GM13977 (cell line): ENCODE data around the gene RAB11FIP3.

Experiments
- DNase-seq: peaks from one replicate; pipeline ENCODE4 v3.0.0; 2012; ENCODE audit warnings: low spot score
- in situ Hi-C: fragments of 300-500 bp; cut with MboI; formaldehyde crosslinking; loops from one replicate; pipeline ENCODE4 v1.12.0; 2022; ENCODE audit warnings: low sequenced_read_pairs, low pct_unique_long_range_greater_than_20kb, mixed read lengths, inconsistent platforms; ENCODE audit not compliant: unreplicated experiment
- TF ChIP-seq, protein P1 (sequence below): IDR thresholded peaks from 2 replicates; pipeline ENCODE4 v1.5.1; 2012; ENCODE audit warnings: mild to moderate bottlenecking, control low read depth; ENCODE audit not compliant: insufficient read depth; ENCODE audit errors: extremely low read depth, missing control alignments

The RAB11FIP3 gene

DNA sequence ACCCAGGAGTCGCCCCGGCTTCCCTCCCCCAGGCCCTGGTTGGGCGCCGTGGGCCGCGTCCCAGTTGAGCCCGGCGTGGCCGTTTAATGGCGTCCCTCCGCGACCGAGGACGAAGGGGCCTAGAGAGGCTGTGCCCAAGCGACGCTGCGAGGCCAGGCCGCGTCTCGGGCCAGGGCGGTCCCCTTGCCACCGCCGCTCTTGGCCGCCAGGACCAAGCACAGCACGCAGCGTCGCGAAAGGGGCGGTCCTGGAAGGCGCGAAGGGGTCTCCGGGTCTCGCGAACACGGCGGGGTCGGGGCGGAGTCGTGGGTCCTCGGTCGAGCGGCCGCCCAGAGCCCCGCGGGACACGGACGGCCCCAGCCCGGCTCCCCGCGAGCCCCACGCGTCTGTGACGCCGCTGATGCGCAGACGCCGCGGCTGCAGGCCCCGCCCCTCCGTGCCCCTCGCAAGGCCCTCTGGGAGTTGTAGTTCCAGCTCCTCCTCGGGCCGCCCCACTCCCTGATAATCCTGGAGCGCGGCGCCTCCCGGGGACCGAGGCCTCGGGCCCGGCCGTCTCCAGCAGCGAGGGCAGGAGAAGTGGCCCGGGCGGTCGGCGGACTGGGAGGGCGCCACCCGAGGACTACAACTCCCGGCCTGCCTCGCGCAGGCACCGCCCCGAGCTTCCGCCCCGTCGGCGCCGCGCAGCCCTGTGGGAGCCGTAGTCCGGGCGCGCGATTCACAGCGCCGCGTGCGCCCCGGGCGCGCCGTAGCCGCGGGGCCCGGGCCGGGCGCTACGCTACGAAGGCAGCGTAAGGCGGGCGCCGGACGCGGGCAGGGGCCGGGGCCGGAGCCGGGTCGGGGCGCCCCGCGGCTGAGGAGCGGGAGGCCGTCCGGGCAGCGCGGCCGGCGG, 101.8 kb downstream of the RAB11FIP3 start, which contains the start of gene CAPN15:
CAPN15 (plus strand) TSS at position 698 of the 889 bp plus-strand sequence. CDS start 19,127 bp downstream, outside the sequence.
- peak; percentile 95 for DNase-seq
- TF ChIP-seq, protein P1, sequence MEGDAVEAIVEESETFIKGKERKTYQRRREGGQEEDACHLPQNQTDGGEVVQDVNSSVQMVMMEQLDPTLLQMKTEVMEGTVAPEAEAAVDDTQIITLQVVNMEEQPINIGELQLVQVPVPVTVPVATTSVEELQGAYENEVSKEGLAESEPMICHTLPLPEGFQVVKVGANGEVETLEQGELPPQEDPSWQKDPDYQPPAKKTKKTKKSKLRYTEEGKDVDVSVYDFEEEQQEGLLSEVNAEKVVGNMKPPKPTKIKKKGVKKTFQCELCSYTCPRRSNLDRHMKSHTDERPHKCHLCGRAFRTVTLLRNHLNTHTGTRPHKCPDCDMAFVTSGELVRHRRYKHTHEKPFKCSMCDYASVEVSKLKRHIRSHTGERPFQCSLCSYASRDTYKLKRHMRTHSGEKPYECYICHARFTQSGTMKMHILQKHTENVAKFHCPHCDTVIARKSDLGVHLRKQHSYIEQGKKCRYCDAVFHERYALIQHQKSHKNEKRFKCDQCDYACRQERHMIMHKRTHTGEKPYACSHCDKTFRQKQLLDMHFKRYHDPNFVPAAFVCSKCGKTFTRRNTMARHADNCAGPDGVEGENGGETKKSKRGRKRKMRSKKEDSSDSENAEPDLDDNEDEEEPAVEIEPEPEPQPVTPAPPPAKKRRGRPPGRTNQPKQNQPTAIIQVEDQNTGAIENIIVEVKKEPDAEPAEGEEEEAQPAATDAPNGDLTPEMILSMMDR, result no peak
- in situ Hi-C loops, result no loop called here

DNA sequence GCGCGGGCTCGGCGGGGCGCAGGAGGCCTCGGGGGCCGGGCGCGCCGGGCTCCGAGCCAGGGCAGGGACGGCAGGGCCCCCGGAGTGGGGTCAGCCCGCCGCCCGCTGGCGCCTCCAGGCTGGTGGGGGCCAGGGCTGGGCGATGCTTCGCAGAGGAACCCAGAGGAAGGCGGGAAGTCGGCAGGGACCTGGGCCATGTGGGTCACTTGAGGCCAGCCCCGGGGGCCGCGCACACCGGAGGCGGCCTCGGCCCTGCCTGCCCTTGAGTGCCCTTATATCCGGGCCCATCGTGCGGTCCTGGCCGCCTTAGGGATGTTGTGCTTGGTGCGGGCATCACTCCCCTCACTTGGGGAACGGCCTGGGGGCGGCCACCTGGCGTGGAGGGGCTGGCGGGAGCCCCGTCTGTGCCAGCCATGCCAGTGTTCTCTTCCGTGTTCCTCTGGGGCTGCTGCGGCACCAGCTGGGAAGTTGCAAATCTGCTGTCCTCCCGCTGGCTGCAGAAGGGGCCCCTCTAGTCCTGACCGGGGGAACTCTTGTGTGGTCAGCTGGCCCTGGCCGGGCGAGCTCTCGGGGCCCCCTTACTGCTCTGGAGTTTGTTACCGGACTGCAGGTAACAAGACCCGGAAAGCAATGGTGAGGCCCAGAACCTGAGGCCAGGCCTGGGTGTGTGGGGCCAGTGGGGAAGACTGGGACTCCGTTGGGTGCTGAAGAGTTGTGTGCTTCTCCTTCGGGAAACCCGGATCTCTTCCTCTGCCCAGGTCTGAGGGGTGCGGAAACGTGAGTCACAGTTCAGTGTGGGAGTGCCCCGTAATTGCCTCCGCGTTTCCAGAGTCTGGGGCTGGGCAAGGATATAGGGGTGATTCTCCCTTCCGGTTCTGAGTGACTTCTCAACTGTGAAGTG, 102.9 kb downstream of the RAB11FIP3 start:
- no peak for DNase-seq
- TF ChIP-seq, protein P1, result peak; percentile 11
- in situ Hi-C loops, result no loop called here

DNA sequence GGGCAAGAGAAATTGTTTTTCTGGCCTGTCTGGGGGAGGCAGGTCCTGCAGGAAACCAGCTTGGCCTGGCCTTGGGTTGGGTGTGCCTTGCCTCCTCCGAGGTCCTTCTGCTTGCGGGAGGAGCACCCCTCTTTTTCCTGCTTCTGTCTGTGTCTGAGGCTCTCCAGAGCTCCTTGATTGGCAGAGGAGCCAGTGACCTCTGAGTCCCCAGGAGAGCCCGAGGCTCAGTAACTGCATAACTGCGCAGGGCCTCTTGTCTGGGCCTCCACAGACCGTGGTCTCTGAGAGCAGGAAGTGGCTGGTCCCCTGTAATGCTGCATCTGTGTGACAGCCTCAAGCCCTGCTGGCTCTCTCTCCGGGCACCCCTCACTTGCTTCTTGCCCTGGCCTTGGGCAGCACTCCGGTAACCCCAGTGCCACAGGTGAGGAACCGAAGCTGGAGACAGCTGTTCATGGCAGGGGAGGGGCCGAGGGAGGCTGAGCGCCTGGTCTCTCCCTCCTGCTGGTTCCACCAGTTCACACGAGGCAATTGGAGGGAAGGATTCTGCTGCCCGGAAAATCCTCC, 103.6 kb downstream of the RAB11FIP3 start:
- no peak for DNase-seq
- in situ Hi-C loops, result no loop called here
- TF ChIP-seq, protein P1, result no peak

DNA sequence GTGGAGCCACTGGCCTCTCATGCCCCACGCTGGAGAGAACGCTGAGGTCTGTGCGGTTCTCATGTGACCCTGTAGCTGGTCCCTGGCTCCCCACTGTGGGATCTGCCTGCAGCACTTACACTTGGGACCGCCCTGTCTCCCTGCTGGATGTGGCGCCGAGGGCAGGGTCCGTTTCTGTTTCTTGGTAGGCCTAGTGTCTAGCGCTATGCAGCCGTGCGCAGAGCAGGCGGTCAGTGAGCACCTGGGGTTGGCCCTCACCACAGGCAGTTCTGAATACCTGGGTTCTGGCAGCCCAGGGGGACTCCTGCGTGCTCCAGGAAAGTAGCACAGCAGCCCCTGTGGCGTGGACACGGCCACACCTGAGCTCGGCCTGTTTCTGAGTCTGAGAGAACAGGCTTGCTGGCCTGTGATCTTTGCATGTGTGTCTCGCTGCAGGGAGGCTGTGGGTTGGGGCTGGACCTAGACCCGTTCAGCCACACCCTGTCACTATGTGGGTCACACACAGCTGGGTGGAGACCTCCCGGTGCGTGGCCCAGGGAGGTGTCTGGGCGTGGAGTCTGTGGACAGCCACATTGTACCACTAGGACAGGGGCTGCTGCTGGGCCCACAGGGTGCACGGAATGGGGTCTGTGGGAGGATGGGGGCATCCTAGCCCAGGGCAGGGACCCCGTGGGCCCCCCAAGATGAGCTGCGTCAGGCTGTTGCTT, 104.8 kb downstream of the RAB11FIP3 start:
- no peak for DNase-seq
- in situ Hi-C loops, result no loop called here
- TF ChIP-seq, protein P1, result no peak

DNA sequence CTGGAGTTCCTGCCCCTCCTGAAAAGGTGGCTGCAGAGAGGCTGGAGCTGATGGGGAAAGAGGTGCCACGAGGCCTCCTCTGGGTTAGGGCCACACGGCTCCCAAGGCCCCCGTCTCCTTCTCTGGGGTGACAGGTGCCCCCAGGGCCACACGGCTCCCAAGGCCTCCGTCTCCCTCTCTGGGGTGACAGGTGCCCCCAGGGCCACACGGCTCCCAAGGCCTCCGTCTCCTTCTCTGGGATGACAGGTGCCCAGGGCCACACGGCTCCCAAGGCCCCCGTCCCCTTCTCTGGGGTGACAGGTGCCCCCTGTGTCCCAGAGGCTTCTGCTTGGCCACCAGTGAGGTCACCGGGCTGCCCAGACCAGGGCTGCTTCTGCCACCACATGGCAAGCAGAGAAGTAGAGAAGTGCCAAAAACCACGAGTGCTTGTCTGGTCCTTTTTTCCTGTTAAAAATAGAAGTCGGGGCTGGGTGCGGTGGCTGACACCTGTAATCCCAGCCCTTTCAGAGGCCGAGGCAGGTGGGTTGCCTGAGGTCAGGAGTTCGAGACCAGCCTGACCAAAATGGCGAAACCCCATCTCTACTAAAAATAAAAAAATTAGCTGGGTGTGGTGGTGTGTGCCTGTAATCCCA, 106.2 kb downstream of the RAB11FIP3 start:
- in situ Hi-C loops, result no loop called here
- no peak for DNase-seq

More for the DNA sequence above, 106.2 kb downstream of the RAB11FIP3 start:
- TF ChIP-seq, protein P1, result no peak
